Uterus (tissue), 2 donors: ENCODE measurements around the gene GMPR2.

Experiments
- POLR2A ChIP-seq, 2 donors: fragments of 450-650 bp; IDR thresholded peaks; one replicate each; pipeline ENCODE4 v1.6.1; 2016; ENCODE audit warnings: antibody characterized with exemption in 2 of 2, mild to moderate bottlenecking in 1 of 2, moderate library complexity in 1 of 2
- TF ChIP-seq, protein P1 (sequence below), 4 experiments: fragments of 200-600 bp in 2 of 4; fragments of 450-650 bp in 2 of 4; sonication (generic) in 2 of 4; IDR thresholded peaks; one replicate each; pipeline ENCODE4 v1.5.1; 2016 to 2019; ENCODE audit warnings: antibody characterized with exemption in 4 of 4, mild to moderate bottlenecking in 2 of 4, moderate library complexity in 1 of 4

- TF ChIP-seq, protein P1, sequence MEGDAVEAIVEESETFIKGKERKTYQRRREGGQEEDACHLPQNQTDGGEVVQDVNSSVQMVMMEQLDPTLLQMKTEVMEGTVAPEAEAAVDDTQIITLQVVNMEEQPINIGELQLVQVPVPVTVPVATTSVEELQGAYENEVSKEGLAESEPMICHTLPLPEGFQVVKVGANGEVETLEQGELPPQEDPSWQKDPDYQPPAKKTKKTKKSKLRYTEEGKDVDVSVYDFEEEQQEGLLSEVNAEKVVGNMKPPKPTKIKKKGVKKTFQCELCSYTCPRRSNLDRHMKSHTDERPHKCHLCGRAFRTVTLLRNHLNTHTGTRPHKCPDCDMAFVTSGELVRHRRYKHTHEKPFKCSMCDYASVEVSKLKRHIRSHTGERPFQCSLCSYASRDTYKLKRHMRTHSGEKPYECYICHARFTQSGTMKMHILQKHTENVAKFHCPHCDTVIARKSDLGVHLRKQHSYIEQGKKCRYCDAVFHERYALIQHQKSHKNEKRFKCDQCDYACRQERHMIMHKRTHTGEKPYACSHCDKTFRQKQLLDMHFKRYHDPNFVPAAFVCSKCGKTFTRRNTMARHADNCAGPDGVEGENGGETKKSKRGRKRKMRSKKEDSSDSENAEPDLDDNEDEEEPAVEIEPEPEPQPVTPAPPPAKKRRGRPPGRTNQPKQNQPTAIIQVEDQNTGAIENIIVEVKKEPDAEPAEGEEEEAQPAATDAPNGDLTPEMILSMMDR (IDR thresholded peaks at IDR 0.05): no peak
- no peak for TF ChIP-seq POLR2A (IDR thresholded peaks at IDR 0.05)
Observed at GRCh38 chr14:24213866-24214662, 18.7 kb upstream of the GMPR2 start.
